H9 (cell line): ENCODE results near the gene CREB1. TPM values are rescaled to one million over a fixed set of nuclear protein-coding genes. Genes with fewer than 3 reads are reported as not detected.

ENCODE experiments used
- DNase-seq: peaks from one replicate; pipeline ENCODE4 v3.0.0-alpha.2; 2017
- H2AFZ ChIP-seq: one replicate; pipeline ENCODE4 v1.6.1; 2013; ENCODE audit warnings: mild to moderate bottlenecking, low read length, control low read depth, moderate library complexity
- H2AK5ac ChIP-seq: 2 replicates; pipeline ENCODE4 v1.6.1; 2013; ENCODE audit warnings: low read length, control low read depth, mixed read lengths; ENCODE audit not compliant: insufficient read length
- H2BK120ac ChIP-seq: one replicate; pipeline ENCODE4 v1.6.1; 2013; ENCODE audit warnings: low read depth, mild to moderate bottlenecking, low read length, control low read depth, inconsistent platforms; ENCODE audit not compliant: poor library complexity, severe bottlenecking
- H2BK12ac ChIP-seq: 2 replicates; pipeline ENCODE4 v1.6.1; 2013; ENCODE audit warnings: low read length, control low read depth, mixed read lengths, low read depth; ENCODE audit not compliant: insufficient read length
- H2BK15ac ChIP-seq: 2 replicates; pipeline ENCODE4 v1.6.1; 2013; ENCODE audit warnings: low read depth, low read length, control low read depth
- H2BK20ac ChIP-seq: one replicate; pipeline ENCODE4 v1.6.1; 2013; ENCODE audit warnings: low read depth, mild to moderate bottlenecking, low read length, control low read depth, inconsistent platforms; ENCODE audit not compliant: poor library complexity, severe bottlenecking
- H2BK5ac ChIP-seq: 2 replicates; pipeline ENCODE4 v1.6.1; 2013; ENCODE audit warnings: low read length, control low read depth, mixed read lengths; ENCODE audit not compliant: insufficient read length
- H3K14ac ChIP-seq: 2 replicates; pipeline ENCODE4 v1.6.1; 2013; ENCODE audit warnings: low read length, control low read depth; ENCODE audit not compliant: insufficient read depth
- H3K18ac ChIP-seq: 2 replicates; pipeline ENCODE4 v1.6.1; 2013; ENCODE audit warnings: low read depth, mild to moderate bottlenecking, mixed read lengths, low read length, control low read depth; ENCODE audit not compliant: insufficient read length
- H3K23ac ChIP-seq: 2 replicates; pipeline ENCODE4 v1.6.1; 2013; ENCODE audit warnings: low read length, control low read depth, mixed read lengths, low read depth; ENCODE audit not compliant: insufficient read length
- H3K23me2 ChIP-seq: 2 replicates; pipeline ENCODE4 v1.6.1; 2013; ENCODE audit warnings: low read depth, mild to moderate bottlenecking, mixed read lengths, low read length, control low read depth; ENCODE audit not compliant: insufficient read length, poor library complexity, severe bottlenecking
- H3K27ac ChIP-seq: 2 replicates; pipeline ENCODE4 v1.5.1; 2013; ENCODE audit warnings: low read length, control low read depth, mixed read lengths, low read depth; ENCODE audit not compliant: insufficient read length
- H3K27me3 ChIP-seq: 2 replicates; pipeline ENCODE4 v1.6.1; 2013; ENCODE audit warnings: low read length, control low read depth, inconsistent platforms; ENCODE audit not compliant: insufficient read depth
- H3K4ac ChIP-seq: 2 replicates; pipeline ENCODE4 v1.6.1; 2013; ENCODE audit warnings: low read depth, mild to moderate bottlenecking, control low read depth, inconsistent platforms, low read length, moderate library complexity
- H3K4me1 ChIP-seq: 2 replicates; pipeline ENCODE4 v1.6.1; 2013; ENCODE audit warnings: low read length, control low read depth, inconsistent platforms; ENCODE audit not compliant: insufficient read depth
- H3K4me2 ChIP-seq: 2 replicates; pipeline ENCODE4 v1.6.1; 2013; ENCODE audit warnings: low read length, control low read depth, mixed read lengths; ENCODE audit not compliant: insufficient read length, insufficient read depth
- H3K56ac ChIP-seq: 2 replicates; pipeline ENCODE4 v1.6.1; 2013; ENCODE audit warnings: low read depth, mild to moderate bottlenecking, mixed read lengths, low read length, control low read depth; ENCODE audit not compliant: insufficient read length
- H3K79me1 ChIP-seq: 2 replicates; pipeline ENCODE4 v1.6.1; 2013; ENCODE audit warnings: low read depth, mild to moderate bottlenecking, moderate library complexity, low read length, control low read depth, inconsistent platforms; ENCODE audit not compliant: insufficient read depth, poor library complexity, severe bottlenecking
- H3K79me2 ChIP-seq: 2 replicates; pipeline ENCODE4 v1.6.1; 2013; ENCODE audit warnings: low read length, control low read depth, inconsistent platforms; ENCODE audit not compliant: insufficient read depth
- H3K9ac ChIP-seq: 2 replicates; pipeline ENCODE4 v1.6.1; 2013; ENCODE audit warnings: low read length, control low read depth, mixed read lengths; ENCODE audit not compliant: insufficient read length; ENCODE audit errors: extremely low read depth
- H3K9me3 ChIP-seq: one replicate; pipeline ENCODE4 v1.6.1; 2013; ENCODE audit warnings: low read depth, low read length, inconsistent platforms; ENCODE audit not compliant: control insufficient read depth
- H3T11ph ChIP-seq: one replicate; pipeline ENCODE4 v1.6.1; 2013; ENCODE audit warnings: mild to moderate bottlenecking, low read length, control low read depth, inconsistent platforms
- H4K20me1 ChIP-seq: one replicate; pipeline ENCODE4 v1.6.1; 2013; ENCODE audit not compliant: control insufficient read depth, insufficient read length, insufficient read depth
- H4K5ac ChIP-seq: 2 replicates; pipeline ENCODE4 v1.6.1; 2013; ENCODE audit warnings: low read depth, mild to moderate bottlenecking, mixed read lengths, low read length, control low read depth; ENCODE audit not compliant: insufficient read length
- H4K8ac ChIP-seq: replicated peaks from 2 replicates; pipeline ENCODE4 v1.6.1; 2013; ENCODE audit warnings: low read length, control low read depth, mixed read lengths, low read depth; ENCODE audit not compliant: insufficient read length
- H4K91ac ChIP-seq: 2 replicates; pipeline ENCODE4 v1.6.1; 2013; ENCODE audit warnings: low read depth, mild to moderate bottlenecking, moderate library complexity, mixed read lengths, low read length, control low read depth; ENCODE audit not compliant: insufficient read length
- H3K27ac Mint-ChIP-seq, 3 experiments: 2 replicates in 2 of 3; 3 replicates in 1 of 3; pipeline ENCODE4 v1.8.0; 2020 to 2021; ENCODE audit warnings: mixed read lengths in 3 of 3, mild to moderate bottlenecking in 1 of 3, moderate library complexity in 1 of 3
- H3K27me3 Mint-ChIP-seq: 2 replicates; pipeline ENCODE4 v1.8.0; 2021; ENCODE audit warnings: low read depth, mild to moderate bottlenecking, moderate library complexity, mixed read lengths
- H3K36me3 Mint-ChIP-seq, 3 experiments: 2 replicates in 2 of 3; 3 replicates in 1 of 3; pipeline ENCODE4 v1.8.0; 2020 to 2021; ENCODE audit warnings: low read depth in 3 of 3, mixed read lengths in 3 of 3; ENCODE audit not compliant: insufficient read depth in 1 of 3
- H3K4me1 Mint-ChIP-seq, 2 experiments: 2 replicates each; pipeline ENCODE4 v1.8.0; 2020; ENCODE audit warnings: mixed read lengths in 2 of 2
- H3K4me3 Mint-ChIP-seq, 2 experiments: 2 replicates in 1 of 2; 3 replicates in 1 of 2; pipeline ENCODE4 v1.8.0; 2020 to 2021; ENCODE audit warnings: mild to moderate bottlenecking in 2 of 2, mixed read lengths in 2 of 2, moderate library complexity in 1 of 2
- H3K9me3 Mint-ChIP-seq, 2 experiments: 2 replicates in 1 of 2; 3 replicates in 1 of 2; pipeline ENCODE4 v1.8.0; 2020; ENCODE audit warnings: mild to moderate bottlenecking in 2 of 2, mixed read lengths in 2 of 2, moderate library complexity in 1 of 2
- WGBS: extraction: QIAGEN DNeasy Blood & Tissue Kit; methylation state at CpG from one replicate; pipeline ENCODE4 v1.1.7; 2013; ENCODE audit warnings: missing lambda C conversion rate, low lambda C conversion rate, mixed read lengths; ENCODE audit not compliant: insufficient read length; ENCODE audit errors: extremely low coverage; 5-methylcytosine and 5-hydroxymethylcytosine counted together
- total RNA-seq: library from RNA; stranded (reverse); gene quantifications from 2 replicates; pipeline ENCODE4 v1.2.1, GENCODE V29; 2021
- TF ChIP-seq, protein P1 (sequence below): fragments of 200-600 bp; sonication (generic); conservative IDR thresholded peaks from 3 replicates; pipeline ENCODE4 v1.8.0; 2021; ENCODE audit warnings: antibody characterized with exemption, mild to moderate bottlenecking

Gene CREB1
- total RNA-seq, 1 experiment from 2014 or later, result 103 TPM

DNA sequence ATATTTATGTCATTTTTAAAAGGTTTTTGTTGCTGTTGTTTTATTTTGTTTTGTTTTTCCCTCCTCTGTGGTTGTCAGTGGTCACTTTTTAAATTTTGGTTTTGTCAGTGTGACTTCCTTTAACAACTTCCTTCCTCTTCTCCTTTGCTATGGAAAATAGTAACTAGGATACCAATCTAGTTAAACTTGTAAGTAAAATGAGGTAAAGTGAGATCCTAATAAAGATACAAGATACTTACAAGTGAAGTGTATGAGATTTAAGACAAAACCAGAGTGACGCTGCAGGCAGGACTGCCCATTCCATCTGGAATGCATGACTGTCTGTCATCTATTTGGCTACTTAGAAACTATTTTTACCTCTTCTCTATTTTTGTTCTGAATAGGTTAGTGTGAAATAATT lies 30.6 kb upstream of the CREB1 start:
- no CpG with 5 or more reads among the region's 1 CpG for WGBS
- no peaks in the 10 kb centered on the region for H3K23me2 ChIP-seq
- no peak overlapping the region for H3K4me2 ChIP-seq
- H3K9ac ChIP-seq, result no peak overlapping the region
- H3K4ac ChIP-seq, result no peak overlapping the region
- TF ChIP-seq, protein P1, sequence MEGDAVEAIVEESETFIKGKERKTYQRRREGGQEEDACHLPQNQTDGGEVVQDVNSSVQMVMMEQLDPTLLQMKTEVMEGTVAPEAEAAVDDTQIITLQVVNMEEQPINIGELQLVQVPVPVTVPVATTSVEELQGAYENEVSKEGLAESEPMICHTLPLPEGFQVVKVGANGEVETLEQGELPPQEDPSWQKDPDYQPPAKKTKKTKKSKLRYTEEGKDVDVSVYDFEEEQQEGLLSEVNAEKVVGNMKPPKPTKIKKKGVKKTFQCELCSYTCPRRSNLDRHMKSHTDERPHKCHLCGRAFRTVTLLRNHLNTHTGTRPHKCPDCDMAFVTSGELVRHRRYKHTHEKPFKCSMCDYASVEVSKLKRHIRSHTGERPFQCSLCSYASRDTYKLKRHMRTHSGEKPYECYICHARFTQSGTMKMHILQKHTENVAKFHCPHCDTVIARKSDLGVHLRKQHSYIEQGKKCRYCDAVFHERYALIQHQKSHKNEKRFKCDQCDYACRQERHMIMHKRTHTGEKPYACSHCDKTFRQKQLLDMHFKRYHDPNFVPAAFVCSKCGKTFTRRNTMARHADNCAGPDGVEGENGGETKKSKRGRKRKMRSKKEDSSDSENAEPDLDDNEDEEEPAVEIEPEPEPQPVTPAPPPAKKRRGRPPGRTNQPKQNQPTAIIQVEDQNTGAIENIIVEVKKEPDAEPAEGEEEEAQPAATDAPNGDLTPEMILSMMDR, result no peak
- H3K79me1 ChIP-seq, result no peaks in the 10 kb centered on the region
- H3K23ac ChIP-seq, result no peak overlapping the region
- H2BK120ac ChIP-seq, result no peak overlapping the region
- no peaks in the 10 kb centered on the region for H3K27me3 Mint-ChIP-seq
- H2BK5ac ChIP-seq, result no peak overlapping the region
- H3K18ac ChIP-seq, result no peak overlapping the region
- peaks cover 18 to 23% of the 10 kb centered on the region in 2 experiments for H3K4me1 Mint-ChIP-seq
- H2AFZ ChIP-seq, result no peak overlapping the region
- H3K9me3 ChIP-seq, result no peaks in the 10 kb centered on the region
- H2BK20ac ChIP-seq, result no peak overlapping the region
- H3K14ac ChIP-seq, result no peak overlapping the region
- H3K27ac ChIP-seq, result no peak overlapping the region
- no peak overlapping the region for H3T11ph ChIP-seq
- H4K91ac ChIP-seq, result no peak overlapping the region
- H2BK15ac ChIP-seq, result no peak overlapping the region
- H3K27me3 ChIP-seq, result no peaks in the 10 kb centered on the region
- no peak overlapping the region for H3K56ac ChIP-seq
- no peaks in the 10 kb centered on the region for H3K9me3 Mint-ChIP-seq
- no peaks in the 10 kb centered on the region for H4K20me1 ChIP-seq
- no peaks in the 10 kb centered on the region; the same call in 1 of the 2 replicates for H3K4me1 ChIP-seq
- H3K79me2 ChIP-seq, result no peaks in the 10 kb centered on the region
- no peak overlapping the region; a peak in 1 of 7 replicates for H3K27ac Mint-ChIP-seq
- no peak for DNase-seq
- no peak overlapping the region for H2BK12ac ChIP-seq
- H3K4me3 Mint-ChIP-seq, result no peak overlapping the region
- no peaks in the 10 kb centered on the region for H3K36me3 Mint-ChIP-seq
- no peak overlapping the region for H2AK5ac ChIP-seq
- H4K5ac ChIP-seq, result no peak overlapping the region
- no peak overlapping the region for H4K8ac ChIP-seq
